IPS DF 4.7 (cell line): ENCODE data around the gene SLC46A1.

Experiments
- DNase-seq: peaks from one replicate; pipeline ENCODE4 v3.0.0-alpha.2; 2013; ENCODE audit warnings: low spot score; ENCODE audit errors: extremely low read depth

The SLC46A1 gene

GRCh38 chr17:28381141-28381825 lies 24.7 kb downstream of the SLC46A1 start:
- no peak for DNase-seq

GRCh38 chr17:28379814-28380801 lies 25.9 kb downstream of the SLC46A1 start:
- DNase-seq, result no peak

GRCh38 chr17:28372945-28373274 lies 33.1 kb downstream of the SLC46A1 start:
- DNase-seq, result no peak

- no peak for DNase-seq
Observed at GRCh38 chr17:28372203-28372944, 33.6 kb downstream of the SLC46A1 start.

GRCh38 chr17:28371245-28372202 lies 34.5 kb downstream of the SLC46A1 start, which contains the start of gene SARM1:
Gene SARM1 (plus strand): TSS chr17:28371694. CDS start chr17:28372033, 339 bp downstream.
- no peak for DNase-seq

- DNase-seq, result no peak
Observed at GRCh38 chr17:28370744-28371103, 35.3 kb downstream of the SLC46A1 start.

GRCh38 chr17:28370035-28370743 lies 35.8 kb downstream of the SLC46A1 start, which contains the start of gene VTN:
Gene VTN (minus strand): TSS chr17:28370307. CDS start chr17:28370203, 104 bp downstream.
- no peak for DNase-seq

GRCh38 chr17:28369684-28370034 lies 36.4 kb downstream of the SLC46A1 start:
- DNase-seq, result no peak

- DNase-seq, result no peak
Observed at GRCh38 chr17:28368915-28369683, 36.9 kb downstream of the SLC46A1 start.

GRCh38 chr17:28368306-28368831 lies 37.6 kb downstream of the SLC46A1 start:
- no peak for DNase-seq

- no peak for DNase-seq
Observed at GRCh38 chr17:28367641-28368305, 38.2 kb downstream of the SLC46A1 start.

- DNase-seq, result no peak
Observed at GRCh38 chr17:28366605-28367004, 39.4 kb downstream of the SLC46A1 start.

GRCh38 chr17:28365487-28365886 lies 40.5 kb downstream of the SLC46A1 start:
- no peak for DNase-seq

- no peak for DNase-seq
Observed at GRCh38 chr17:28364665-28365363, 41.2 kb downstream of the SLC46A1 start, which contains the start of gene SEBOX. Gene SEBOX (minus strand): TSS chr17:28365199. CDS start chr17:28365151, 48 bp downstream.

GRCh38 chr17:28363776-28364650 lies 42.0 kb downstream of the SLC46A1 start:
- DNase-seq, result no peak

- DNase-seq, result no peak
Observed at GRCh38 chr17:28363186-28363585, 42.8 kb downstream of the SLC46A1 start.

GRCh38 chr17:28357901-28358197 lies 48.2 kb downstream of the SLC46A1 start:
- DNase-seq, result no peak
